WTC11 (cell line): ENCODE data around the gene M1AP.

ENCODE experiments used
- CTCF ChIP-seq: fragments of 200-600 bp; IDR thresholded peaks from 2 replicates; pipeline ENCODE4 v1.8.0; 2022; ENCODE audit warnings: antibody characterized with exemption
- FOXP4 ChIP-seq: sonication (generic); formaldehyde crosslinking; IDR thresholded peaks from 2 replicates; pipeline ENCODE4 v1.8.0; 2022; ENCODE audit warnings: mild to moderate bottlenecking, missing genetic modification reagents
- ZBTB43 ChIP-seq: sonication (generic); formaldehyde crosslinking; IDR thresholded peaks from 2 replicates; pipeline ENCODE4 v1.8.1; 2023; ENCODE audit warnings: mild to moderate bottlenecking, missing genetic modification reagents

GRCh38 chr2:74646201-74646600, 1.9 kb downstream of the M1AP start:
- TF ChIP-seq CTCF (no peak), FOXP4 (CRISPR knock-in tag) (no peak), ZBTB43 (CRISPR knock-in tag) (no peak)
